CD4-positive, alpha-beta T cell treated with Interleukin-17A for 4 hours (primary cell): ENCODE results near the gene NABP1.
"Not testable (repeated sequence)": the region's sequence is repeated elsewhere in the genome, so short reads cannot be mapped to it uniquely, and the experiment has no call there.

Experiments used
- DNase-seq: peaks from one replicate; pipeline ENCODE4 v3.0.0-alpha.2; 2020; ENCODE audit warnings: mixed read lengths

The NABP1 gene, protein sequence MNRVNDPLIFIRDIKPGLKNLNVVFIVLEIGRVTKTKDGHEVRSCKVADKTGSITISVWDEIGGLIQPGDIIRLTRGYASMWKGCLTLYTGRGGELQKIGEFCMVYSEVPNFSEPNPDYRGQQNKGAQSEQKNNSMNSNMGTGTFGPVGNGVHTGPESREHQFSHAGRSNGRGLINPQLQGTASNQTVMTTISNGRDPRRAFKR

DNA sequence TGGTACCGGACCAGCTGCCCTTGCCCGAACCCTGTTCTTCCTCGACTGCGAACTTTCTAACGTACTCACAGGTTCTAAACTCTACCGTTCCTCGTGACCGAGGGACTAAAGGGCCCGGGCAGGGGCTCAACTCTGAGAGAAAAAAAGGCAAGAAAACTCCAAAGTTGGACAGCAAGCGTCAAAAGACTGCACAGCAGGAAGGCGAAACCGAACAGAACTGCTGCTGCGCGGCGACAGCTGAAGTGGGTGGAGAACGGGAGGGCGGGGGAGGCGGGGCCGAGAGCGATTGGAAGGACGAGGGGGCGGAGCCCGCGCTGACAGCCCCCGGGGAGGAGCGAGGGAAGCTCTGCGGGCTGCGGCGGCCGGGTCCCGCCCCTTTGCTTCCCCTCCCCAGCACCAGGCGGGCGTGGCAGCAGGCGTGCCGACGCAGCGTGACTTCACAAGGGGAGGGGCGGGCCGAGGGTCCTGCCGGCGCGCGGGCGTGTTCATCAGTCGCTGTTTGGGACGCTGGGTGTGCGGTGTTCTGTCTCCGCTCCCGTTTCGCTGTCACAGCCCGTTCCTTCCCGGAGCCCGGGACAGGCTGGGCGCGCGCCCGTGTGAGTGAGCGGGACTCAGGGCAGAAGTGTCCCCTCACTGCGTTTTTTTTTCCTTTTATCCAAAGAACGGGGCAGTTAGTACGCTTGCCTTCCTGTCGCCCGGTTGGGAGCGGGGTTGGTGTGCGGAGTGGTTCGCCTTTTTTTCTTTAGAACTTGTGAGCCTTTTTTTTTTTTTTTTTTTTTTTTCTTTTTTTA lies at the start of gene NABP1:
NABP1 (plus strand) TSS at position 491 of the 791 bp plus-strand sequence. CDS start 479 bp downstream, outside the sequence.
- DNase-seq = peak; percentile 100

DNA sequence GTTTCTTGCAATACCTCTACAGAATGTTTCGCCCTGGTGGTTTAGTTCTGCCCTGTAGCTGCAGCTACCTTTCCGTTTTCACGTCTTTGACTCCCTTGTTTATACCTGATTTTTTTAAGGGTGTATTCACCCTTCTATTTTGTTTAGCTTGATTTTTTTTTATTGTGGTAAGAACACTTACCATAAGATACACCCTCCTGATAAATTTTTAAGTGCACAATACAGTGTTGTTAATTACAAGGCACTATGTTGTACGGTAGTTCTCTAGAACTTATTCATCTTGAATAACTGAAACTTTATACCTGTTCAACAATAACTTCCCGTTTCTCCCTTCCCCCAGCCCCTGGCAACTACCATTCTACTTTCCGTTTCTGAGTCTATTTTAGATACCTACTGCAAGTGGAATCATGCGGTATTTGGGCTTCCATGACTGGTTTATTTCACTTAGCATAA lies 48.9 kb upstream of the NABP1 start:
- DNase-seq = peak; percentile 34

DNA sequence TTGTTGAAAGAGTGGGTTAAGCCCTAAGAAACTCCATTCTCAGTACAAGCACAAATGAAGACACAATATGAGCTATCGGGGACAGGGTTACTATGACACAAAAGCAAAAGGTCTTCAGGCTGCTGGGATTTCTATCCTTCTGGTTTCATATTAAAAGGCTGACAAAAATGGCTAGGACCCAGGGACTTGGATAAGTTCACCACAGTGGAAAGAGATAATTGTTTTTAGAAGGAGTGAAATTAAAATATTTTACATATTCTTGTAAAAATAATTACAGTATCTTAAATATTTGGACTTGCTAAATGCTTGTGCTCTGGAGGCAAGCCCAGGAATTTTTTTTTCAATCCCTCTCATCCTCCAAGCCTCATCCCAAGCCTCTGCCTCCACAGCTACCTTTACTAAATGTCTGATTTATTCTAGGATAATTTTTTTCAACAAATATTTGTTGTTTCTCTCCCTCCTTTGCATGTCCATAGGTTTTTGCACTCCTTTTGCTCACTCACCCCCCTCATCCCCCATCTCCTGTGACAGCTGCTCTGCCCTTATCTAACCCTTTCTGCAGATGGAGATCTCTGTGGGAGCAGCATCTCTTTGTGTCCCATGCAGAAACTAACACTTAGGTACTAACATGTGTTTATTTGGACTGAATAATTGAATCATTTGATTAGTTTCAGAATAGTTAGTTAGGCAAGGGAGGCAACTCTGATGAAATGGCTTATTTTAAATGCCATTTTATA lies 47.8 kb upstream of the NABP1 start:
- no peak for DNase-seq

GRCh38 chr2:191631754-191632153 lies 46.2 kb upstream of the NABP1 start:
- DNase-seq = no peak

GRCh38 chr2:191632426-191632825 lies 45.5 kb upstream of the NABP1 start:
- no peak for DNase-seq

GRCh38 chr2:191634791-191635190 lies 43.1 kb upstream of the NABP1 start:
- no peak for DNase-seq

- no peak for DNase-seq
Observed at GRCh38 chr2:191635333-191636234, 42.4 kb upstream of the NABP1 start.

DNA sequence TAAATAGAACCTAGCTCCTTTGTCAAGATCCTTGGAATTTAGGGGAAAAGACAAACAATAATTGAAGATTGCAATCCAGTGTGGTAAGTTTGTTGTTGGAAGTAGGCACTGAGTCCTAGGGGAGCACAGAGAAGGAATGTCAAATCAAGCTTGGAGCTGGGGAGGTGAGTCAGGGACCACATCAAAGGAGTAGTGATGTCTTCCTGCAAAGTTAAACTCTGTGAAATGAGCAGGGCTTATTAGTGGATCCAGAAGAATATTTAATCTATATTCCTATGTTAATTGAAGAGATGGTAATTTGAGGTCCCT lies 41.7 kb upstream of the NABP1 start:
- DNase-seq = peak; percentile 23

DNA sequence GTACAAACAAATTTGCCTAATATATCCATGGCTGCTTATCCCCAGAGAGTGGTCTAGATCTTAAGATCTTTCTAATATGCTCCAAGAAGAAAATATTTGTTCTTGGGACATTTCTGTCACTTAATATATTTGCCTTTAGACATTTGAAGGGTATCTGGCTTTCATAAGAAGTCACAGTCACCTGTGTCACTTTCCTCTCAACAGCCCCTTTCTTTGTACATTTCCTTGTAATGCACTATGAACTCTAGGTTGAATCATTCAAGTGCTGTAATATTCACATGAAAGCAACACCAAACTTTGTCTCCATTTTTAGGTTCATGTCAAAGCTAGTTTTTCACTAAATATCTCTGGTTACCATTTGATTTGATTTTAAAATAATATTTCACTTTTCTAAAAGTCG lies 41.4 kb upstream of the NABP1 start:
- DNase-seq = no peak

DNA sequence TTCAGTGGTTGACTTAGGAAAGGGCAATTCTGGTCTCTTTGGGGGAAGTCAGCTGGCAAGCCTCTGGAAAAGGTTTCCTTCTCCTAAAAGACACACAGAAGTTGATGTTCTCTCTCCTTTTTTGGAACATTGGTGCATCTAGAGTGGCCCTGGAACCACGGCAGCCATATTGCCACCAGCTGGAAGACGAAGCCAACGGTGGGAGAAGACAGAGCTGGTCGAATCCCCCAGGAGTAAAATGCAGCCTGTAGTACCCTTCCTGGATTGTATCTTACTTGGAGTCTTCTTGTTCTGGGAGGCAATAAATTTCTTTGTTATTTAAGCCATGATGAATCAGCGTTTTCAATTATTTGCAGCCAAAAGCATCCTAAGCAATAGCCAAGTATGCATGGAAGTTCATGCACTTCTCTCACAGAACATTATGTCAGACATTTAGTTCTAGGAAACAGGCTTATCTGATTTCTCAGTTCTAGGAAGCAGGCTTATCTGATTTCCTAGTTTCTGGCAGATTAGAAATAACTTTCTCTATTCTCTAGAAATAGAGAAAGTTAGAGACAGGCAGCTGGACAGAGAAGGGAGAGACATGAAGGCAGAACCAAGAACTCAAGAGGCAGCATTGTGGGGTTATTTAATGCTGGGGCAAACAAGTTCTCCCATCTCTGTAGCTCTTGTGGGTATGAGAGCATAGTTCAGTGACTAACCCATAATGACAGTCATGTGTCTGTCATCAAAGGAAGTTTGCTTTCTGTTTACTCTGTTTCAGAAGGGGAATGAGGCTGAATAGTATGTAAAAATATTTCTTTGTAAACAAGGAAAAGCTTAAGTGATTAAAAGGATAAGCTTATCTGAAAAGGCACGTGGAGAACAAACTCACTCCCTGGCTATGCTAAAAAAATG lies 40.5 kb upstream of the NABP1 start:
- DNase-seq = peak; percentile 15

DNA sequence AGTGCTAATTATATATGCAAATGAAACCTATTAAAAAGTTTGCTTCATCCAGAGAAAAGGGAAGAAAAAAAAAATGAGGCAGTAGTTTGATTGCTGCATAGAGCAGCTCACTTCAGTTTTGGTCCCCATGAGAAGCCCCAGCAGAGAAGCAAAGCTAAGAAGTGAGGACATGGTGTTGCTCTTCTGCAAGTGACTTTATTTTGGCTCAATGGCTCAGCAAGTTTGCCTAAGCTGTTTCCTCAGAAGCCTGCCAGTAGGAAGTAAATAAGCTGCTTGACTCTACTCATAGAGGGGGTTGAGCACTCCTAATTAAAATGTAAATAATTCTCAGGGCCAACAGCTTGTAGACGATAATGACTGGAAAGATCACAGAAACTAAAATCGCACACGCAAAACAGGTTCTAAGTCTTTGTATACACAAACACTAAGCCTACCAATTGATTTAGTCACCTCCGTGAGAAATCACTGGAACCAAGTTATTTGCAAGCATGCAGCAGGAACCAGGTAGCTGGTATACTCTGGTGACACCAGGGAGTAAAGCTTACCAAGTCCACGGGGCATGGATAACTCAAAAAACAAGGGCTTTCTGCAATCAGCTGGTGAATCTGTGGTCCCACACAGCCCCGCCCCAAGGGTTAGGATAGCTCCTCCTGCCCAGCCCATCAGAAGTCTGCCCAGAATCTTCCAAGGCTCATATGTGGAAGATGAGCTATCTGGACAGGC lies 39.7 kb upstream of the NABP1 start:
- DNase-seq = peak; percentile 19

- DNase-seq = no peak
Observed at GRCh38 chr2:191638802-191639172, 39.1 kb upstream of the NABP1 start.

- no peak for DNase-seq
Observed at GRCh38 chr2:191641609-191642008, 36.3 kb upstream of the NABP1 start.

DNA sequence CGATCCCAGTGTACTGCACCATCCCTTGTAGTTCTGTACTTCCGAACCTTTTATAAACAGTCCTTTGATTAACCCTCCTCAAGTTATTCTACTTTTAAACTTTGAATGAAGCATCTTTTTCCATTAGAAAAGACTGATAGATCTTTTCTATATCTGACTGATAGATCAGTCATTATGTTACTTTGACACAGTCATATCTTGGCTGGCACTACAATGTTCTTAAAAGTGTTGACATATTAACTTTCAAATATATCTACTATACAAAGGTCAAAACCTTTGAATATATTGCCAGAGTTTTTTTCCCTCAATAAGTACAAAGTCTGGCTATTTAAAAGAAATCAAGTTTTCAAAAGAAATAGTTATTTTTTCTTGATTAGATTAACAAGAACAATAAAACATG lies 35.4 kb upstream of the NABP1 start:
- no peak for DNase-seq

GRCh38 chr2:191643429-191643828 lies 34.5 kb upstream of the NABP1 start:
- DNase-seq = no peak

DNA sequence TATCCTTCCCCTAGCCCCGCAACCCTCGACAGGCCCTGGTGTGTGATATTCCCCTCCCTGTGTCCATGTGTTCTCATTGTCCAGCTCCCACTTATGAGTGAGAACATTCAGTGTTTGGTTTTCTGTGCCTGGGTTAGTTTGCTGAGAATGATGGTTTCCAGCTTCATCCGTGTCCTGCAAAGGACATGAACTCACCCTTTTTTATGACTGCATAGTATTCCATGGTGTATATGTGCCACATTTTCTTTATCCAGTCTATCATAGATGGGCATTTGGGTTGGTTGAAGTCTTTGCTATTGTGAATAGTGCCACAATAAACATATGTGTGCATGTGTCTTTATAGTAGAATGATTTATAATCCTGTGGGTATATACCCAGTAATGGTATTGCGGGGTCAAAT lies 33.3 kb upstream of the NABP1 start:
- not testable (repeated sequence) for DNase-seq

DNA sequence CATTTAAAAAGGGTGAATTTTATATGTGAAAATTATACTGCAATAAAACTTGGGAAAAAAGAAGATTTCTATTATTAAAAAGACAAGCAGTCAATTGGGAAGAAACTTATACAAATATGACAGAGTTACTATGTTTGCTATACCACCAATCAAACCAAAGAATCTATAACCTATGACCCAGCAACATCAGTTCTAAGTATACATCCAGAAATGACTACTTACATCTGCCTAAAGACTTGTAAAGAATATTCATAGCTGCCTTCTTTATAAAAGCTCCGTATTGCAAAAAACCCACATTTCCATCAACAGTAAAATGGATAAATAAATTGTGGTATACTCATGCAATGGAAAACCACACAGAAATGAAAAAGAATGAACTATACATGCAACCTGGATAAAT lies 32.9 kb upstream of the NABP1 start:
- DNase-seq = no peak

DNA sequence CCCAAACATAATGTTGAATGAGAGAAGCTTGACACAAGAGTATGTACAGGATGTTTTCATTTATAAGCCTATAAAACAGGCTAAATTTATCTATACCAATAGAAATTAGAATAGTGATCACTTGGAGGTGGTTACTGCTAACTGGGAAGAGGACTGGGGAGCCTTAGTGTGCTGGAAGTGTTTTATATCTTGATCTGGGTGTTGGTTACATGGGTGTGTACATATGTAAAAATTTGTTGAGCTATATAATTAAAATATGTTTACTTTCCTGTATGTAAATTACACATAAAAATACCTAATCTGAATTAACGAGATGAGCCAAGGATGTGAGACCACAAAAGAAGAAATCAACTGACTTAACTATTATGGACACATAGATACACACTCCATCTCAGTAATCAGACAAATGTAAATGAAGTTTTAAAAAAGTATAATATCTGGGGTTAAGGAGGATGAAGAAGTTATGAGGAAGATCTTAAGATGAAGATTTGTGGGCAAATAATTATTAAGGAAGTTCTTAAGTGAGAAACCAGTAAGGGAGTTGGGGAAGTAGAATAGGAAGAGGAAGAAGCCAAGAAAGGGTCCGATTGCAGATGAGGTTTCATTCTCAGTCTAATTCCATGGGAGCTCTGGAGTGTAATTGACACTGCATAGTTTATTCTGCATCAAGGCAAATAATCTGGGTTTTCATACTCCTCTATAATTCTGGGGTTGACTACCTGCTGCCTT lies 32.3 kb upstream of the NABP1 start:
- DNase-seq = no peak

GRCh38 chr2:191646163-191646902 lies 31.6 kb upstream of the NABP1 start:
- no peak for DNase-seq

DNA sequence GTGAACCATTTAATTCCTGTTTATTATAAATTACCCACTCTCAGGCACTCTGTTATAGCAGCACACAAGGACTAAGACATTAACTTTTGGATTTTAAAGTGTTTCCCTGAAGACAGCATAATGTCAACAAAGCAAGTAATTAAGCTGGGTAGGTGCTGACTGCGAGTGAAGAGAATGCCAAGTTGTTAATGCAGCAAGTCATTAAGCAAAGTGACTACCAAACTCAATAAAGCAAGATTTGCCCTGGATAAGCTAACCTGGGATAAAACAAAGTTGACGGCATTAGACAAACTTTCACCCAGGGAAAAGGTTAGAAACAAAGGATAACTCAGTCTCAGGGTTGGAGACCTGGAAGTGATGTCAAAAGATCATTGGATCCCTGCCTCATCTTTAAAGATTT lies 28.4 kb upstream of the NABP1 start:
- DNase-seq = no peak
